Measurements from ENCODE around the gene HIP1. TPM values are rescaled to one million over a fixed set of nuclear protein-coding genes. Genes with fewer than 3 reads are reported as not detected.
A peak's percentile ranks its signal among the peaks of the same experiment; 100 is the strongest.
"Not testable (repeated sequence)": the region's sequence is repeated elsewhere in the genome, so short reads cannot be mapped to it uniquely, and the experiment has no call there.

Gene HIP1
- total RNA-seq, 1 donor from 2014 or later, result 30.9 TPM

DNA sequence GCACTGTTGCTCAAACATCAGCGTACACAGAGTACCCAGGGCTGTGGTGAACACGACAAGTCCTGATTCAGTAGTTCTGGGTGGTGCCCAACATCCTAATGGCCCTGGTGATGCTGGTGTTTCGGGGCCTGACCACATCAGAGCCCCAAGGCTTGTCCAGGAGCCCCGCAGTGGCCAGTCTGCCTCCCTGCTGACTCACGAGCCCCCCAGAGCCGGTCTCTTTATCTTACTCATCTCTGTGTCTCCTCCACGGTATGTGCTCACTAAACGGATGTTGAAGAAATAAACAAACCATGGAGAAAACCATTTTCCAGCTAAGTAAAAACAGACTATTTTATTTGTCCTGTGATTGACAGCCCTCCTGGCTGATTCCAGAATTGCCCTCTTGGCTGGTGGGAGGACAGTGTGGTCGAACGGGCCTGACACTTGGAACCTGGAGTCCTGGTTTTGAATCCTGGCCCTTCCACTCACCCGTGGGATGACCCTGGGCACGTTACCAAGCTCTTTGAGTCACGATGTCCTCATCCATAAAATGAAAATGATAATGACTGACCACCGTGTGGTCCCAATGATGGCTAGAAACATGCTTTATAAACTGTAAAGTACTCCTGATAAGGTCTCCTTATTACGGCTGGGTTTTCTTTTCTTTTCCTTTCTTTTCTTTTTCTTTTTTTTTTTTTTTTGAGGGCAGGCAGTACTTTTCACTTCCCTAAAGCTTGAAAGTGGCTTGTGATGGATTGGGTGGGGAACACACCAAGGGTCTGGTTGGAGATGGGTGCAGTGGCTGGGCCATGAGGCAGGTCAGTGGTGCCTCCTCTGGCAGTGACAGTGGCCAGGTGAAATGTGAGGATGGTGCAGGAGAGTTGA lies 5.7 kb downstream of the HIP1 start:
- Mint-ChIP-seq H3K27ac (no peak overlapping the region), H3K9me3 (no peaks in the 10 kb centered on the region), H3K4me1 (peaks cover 22% of the 10 kb centered on the region), H3K36me3 (no peaks in the 10 kb centered on the region), H3K4me3 (no peak overlapping the region), H3K27me3 (ENCODE audit: low read depth) (peaks cover 15% of the 10 kb centered on the region)
- no peak for DNase-seq (ENCODE audit: low spot score in 2 of 2, unreplicated experiment in 2 of 2)
- TF ChIP-seq, protein P1, sequence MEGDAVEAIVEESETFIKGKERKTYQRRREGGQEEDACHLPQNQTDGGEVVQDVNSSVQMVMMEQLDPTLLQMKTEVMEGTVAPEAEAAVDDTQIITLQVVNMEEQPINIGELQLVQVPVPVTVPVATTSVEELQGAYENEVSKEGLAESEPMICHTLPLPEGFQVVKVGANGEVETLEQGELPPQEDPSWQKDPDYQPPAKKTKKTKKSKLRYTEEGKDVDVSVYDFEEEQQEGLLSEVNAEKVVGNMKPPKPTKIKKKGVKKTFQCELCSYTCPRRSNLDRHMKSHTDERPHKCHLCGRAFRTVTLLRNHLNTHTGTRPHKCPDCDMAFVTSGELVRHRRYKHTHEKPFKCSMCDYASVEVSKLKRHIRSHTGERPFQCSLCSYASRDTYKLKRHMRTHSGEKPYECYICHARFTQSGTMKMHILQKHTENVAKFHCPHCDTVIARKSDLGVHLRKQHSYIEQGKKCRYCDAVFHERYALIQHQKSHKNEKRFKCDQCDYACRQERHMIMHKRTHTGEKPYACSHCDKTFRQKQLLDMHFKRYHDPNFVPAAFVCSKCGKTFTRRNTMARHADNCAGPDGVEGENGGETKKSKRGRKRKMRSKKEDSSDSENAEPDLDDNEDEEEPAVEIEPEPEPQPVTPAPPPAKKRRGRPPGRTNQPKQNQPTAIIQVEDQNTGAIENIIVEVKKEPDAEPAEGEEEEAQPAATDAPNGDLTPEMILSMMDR (IDR thresholded peaks at IDR 0.05; ENCODE audit: unreplicated experiment), result no peak

DNA sequence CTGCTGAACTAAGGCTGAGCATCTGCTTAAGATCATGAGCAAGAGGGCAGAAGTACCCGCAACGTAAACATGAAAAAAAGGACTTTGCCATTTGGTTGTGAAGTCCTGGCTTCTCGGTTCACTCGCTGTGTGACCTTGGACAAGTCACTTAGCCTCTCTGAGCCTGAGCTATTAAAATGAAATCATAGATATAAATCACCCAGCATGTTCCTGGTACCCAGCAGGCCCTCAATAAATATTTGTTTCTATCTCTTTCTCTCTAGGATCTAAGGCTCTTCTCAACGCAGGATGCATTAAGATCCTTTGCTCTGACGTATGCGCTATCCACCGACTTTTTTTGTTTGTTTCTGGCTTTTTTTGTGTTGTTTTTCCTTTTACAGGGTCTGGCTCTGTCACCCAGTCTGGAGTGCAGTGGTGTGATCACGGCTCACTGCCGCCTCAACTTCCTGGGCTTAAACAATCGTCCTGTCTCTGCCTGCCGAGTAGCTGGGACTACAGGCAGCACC lies 6.7 kb downstream of the HIP1 start:
- Mint-ChIP-seq H3K27me3 (ENCODE audit: low read depth) (peaks cover 6% of the 10 kb centered on the region), H3K27ac (peak overlapping the region; percentile 34), H3K4me1 (peaks cover 20% of the 10 kb centered on the region), H3K36me3 (no peaks in the 10 kb centered on the region), H3K9me3 (no peaks in the 10 kb centered on the region), H3K4me3 (no peak overlapping the region)
- no peak for DNase-seq (ENCODE audit: low spot score in 2 of 2, unreplicated experiment in 2 of 2)
- TF ChIP-seq, protein P1 (IDR thresholded peaks at IDR 0.05; ENCODE audit: unreplicated experiment), result no peak

DNA sequence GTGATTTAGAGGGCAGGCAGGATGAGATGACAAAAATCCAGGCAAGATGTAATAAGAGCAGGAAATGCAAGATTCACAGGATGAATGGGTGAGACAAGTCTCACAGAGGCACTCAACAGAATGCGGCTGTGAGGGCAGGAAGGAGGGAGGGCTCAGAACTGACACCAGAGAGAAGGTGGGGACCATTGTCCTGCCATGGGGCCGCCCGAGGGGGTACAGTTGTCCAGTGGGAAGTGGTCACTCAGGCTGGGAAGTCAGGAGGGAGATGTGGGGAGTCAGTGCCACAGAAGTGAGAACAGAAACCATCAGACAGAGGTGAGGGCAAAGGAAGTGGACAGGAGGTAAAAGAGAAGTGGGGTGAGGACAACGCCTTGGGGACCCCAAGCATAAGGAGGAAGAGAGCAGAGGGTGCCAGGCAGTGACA lies 8.9 kb downstream of the HIP1 start:
- Mint-ChIP-seq H3K27ac (no peak overlapping the region), H3K9me3 (no peaks in the 10 kb centered on the region), H3K4me3 (no peak overlapping the region), H3K27me3 (ENCODE audit: low read depth) (no peaks in the 10 kb centered on the region), H3K36me3 (no peaks in the 10 kb centered on the region), H3K4me1 (peaks cover 18% of the 10 kb centered on the region)
- no peak for DNase-seq (ENCODE audit: low spot score in 2 of 2, unreplicated experiment in 2 of 2)
- TF ChIP-seq, protein P1 (IDR thresholded peaks at IDR 0.05; ENCODE audit: unreplicated experiment), result no peak

DNA sequence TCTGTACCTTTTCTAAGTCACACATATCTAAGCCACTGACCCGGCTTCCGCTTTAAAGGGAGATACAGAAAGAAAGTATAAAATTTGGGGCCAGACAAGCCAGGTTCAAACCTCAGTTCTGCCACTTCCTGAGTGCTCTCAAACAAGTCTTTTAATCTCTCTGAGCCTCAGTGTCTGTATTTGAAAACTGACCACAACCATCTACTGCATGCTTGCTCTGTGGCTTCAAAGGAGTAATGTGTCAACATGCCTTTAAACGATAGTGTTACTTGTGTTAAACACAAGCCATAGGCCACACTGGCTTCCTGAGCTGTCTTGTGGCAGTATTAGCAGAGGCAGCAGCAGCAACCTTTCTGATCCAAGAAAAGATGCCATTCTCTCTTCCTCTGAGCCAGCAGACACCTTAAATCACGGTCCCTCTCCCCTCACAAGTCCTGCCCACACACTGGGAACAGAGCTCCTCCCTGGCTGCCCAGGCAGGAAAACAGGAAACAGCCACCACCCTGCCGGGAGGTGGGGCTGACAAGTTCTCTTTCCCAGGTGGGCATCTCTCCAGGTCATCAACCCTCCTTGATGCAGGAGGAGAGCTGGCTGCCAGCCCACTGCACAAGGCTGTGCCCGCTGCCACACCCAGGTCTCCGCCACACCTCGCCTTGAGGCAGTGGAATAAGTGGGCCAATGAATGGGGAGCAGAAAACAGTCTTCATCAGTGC lies 10.7 kb downstream of the HIP1 start:
- Mint-ChIP-seq H3K27ac (no peak overlapping the region), H3K36me3 (no peaks in the 10 kb centered on the region), H3K4me1 (peaks cover 10% of the 10 kb centered on the region), H3K9me3 (no peaks in the 10 kb centered on the region), H3K4me3 (no peak overlapping the region), H3K27me3 (ENCODE audit: low read depth) (no peaks in the 10 kb centered on the region)
- TF ChIP-seq, protein P1 (IDR thresholded peaks at IDR 0.05; ENCODE audit: unreplicated experiment), result no peak
- DNase-seq (ENCODE audit: low spot score in 2 of 2, unreplicated experiment in 2 of 2), result no peak

DNA sequence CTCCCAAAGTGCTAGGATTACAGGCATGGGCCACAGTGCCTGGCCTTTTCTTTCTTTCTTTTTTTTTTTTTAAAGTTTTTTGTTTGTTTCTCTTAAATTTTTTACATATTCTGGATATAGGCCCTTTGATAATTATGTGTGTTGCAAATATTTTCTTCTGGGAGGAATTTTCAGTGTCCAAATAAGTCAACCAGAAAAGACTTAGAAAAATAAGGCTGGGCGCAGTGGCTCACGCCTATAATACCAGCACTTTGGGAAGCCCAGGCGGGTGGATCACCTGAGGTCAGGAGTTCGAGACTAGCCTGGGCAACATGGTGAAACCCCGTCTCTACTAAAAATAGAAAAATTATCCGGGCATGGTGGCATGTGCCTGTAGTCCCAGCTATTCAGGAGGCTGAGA lies 11.4 kb downstream of the HIP1 start:
- not testable (repeated sequence) for H3K27ac Mint-ChIP-seq

DNA sequence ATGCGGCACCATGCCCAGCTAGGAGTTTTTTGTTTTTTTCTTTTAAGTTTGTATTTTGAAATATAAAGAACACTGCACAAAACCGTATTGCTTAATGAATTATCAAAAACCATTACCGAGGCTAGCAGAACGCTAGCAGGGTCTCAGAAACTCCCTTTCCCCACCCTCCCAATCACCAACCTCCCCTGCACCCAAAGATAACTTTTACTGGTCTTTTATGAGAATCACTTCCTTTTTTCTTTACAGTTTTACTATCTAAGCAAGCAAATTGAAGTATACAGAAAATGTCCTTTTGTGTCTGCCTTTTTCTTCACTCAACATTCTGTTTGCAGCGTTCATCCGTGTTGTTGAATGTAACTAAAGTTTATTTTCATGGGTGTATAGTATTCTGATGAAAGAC lies 13.4 kb downstream of the HIP1 start:
- DNase-seq (ENCODE audit: low spot score in 2 of 2, unreplicated experiment in 2 of 2), result no peak
- H3K27ac Mint-ChIP-seq, result no peak overlapping the region
- H3K4me1 Mint-ChIP-seq, result peaks cover 10% of the 10 kb centered on the region
- no peaks in the 10 kb centered on the region for H3K27me3 Mint-ChIP-seq (ENCODE audit: low read depth)
- TF ChIP-seq, protein P1 (IDR thresholded peaks at IDR 0.05; ENCODE audit: unreplicated experiment), result no peak
- no peak overlapping the region for H3K4me3 Mint-ChIP-seq
- H3K9me3 Mint-ChIP-seq, result no peaks in the 10 kb centered on the region
- no peaks in the 10 kb centered on the region for H3K36me3 Mint-ChIP-seq

More for the DNA sequence above, 11.4 kb downstream of the HIP1 start:
- H3K27me3 Mint-ChIP-seq (ENCODE audit: low read depth); H3K36me3 Mint-ChIP-seq; H3K9me3 Mint-ChIP-seq; H3K4me3 Mint-ChIP-seq; DNase-seq (ENCODE audit: low spot score in 2 of 2, unreplicated experiment in 2 of 2): not testable (repeated sequence)
- H3K4me1 Mint-ChIP-seq, result peaks cover 10% of the 10 kb centered on the region
